GM12878 (cell line): ENCODE data around the gene CTNNA3. TPM values are rescaled to one million over a fixed set of nuclear protein-coding genes. Genes with fewer than 3 reads are reported as not detected.

Experiments used
- ATAC-seq: fragments of 200-7000 bp; cut with Tn5 transposase; 3 replicates; pipeline ENCODE4 v1.9.1; 2020; ENCODE audit warnings: mild to moderate bottlenecking, moderate library complexity
- BruUV-seq: library from RNA; stranded (reverse); fragments of 400-500 nt; replicated peaks from 2 replicates; lab custom pipeline; 2021; lab: Mats Ljungman, UMichigan
- CTCF ChIA-PET: fragments of 300-600 bp; sonication (Branson Sonifier 250); formaldehyde crosslinking; extraction: SDS; loops from one replicate; lab custom pipeline; 2021; ENCODE audit warnings: inconsistent platforms; lab: Yijun Ruan, JAX
- POLR2A ChIA-PET: fragments of 350-600 bp; formaldehyde crosslinking; extraction: SDS; loops from one replicate; lab custom pipeline; 2021; ENCODE audit warnings: inconsistent platforms; lab: Charles Lee
- RAD21 ChIA-PET: fragments of 300-600 bp; sonication (Branson Sonifier 250); formaldehyde crosslinking; loops from one replicate; lab custom pipeline; 2023; ENCODE audit warnings: antibody characterized with exemption; ENCODE audit not compliant: unreplicated experiment; lab: Charles Lee
- SMC1A ChIA-PET: fragments of 300-600 bp; sonication (Branson Sonifier 250); formaldehyde crosslinking; loops from one replicate; lab custom pipeline; 2023; ENCODE audit not compliant: unreplicated experiment, uncharacterized antibody; lab: Charles Lee
- DNase-seq: peaks from one replicate; pipeline ENCODE4 v3.0.0-alpha.2; 2011; ENCODE audit warnings: low read depth, low spot score
- FAIRE-seq: peaks from 3 replicates; lab custom pipeline; 2011; peaks lifted over from hg19 to GRCh38; lab: Jason Lieb, UNC
- H2AFZ ChIP-seq: 2 replicates; pipeline ENCODE4 v1.6.0; 2011; ENCODE audit warnings: low read depth, low read length, control low read depth; ENCODE audit not compliant: control insufficient read depth
- H3K27ac ChIP-seq: 2 replicates; pipeline ENCODE4 v1.5.1; 2011; ENCODE audit warnings: control low read depth; ENCODE audit not compliant: control insufficient read depth, insufficient read depth
- H3K27me3 ChIP-seq, 2 experiments: replicated peaks in 1 of 2; 2 replicates each; pipeline versions ENCODE4 v1.6.0 to v1.6.1; 2011; ENCODE audit warnings: low read length in 1 of 2; ENCODE audit not compliant: control insufficient read depth in 2 of 2, insufficient read depth in 2 of 2
- H3K36me3 ChIP-seq, 2 experiments: 2 replicates each; pipeline ENCODE4 v1.5.1; 2011; ENCODE audit warnings: low read length in 1 of 2; ENCODE audit not compliant: control insufficient read depth in 2 of 2, insufficient read depth in 2 of 2
- H3K4me1 ChIP-seq: 2 replicates; pipeline ENCODE4 v1.6.1; 2011; ENCODE audit warnings: mild to moderate bottlenecking, low read length, moderate library complexity, mixed read lengths; ENCODE audit not compliant: control insufficient read depth, insufficient read depth
- H3K4me2 ChIP-seq: 2 replicates; pipeline ENCODE4 v1.6.0; 2011; ENCODE audit warnings: control low read depth; ENCODE audit not compliant: control insufficient read depth, insufficient read depth
- H3K4me3 ChIP-seq: fragments of 200-600 bp; sonication (generic); 2 replicates; pipeline ENCODE4 v1.5.1; 2016
- H3K79me2 ChIP-seq: 2 replicates; pipeline ENCODE4 v1.6.0; 2011; ENCODE audit warnings: low read length; ENCODE audit not compliant: control insufficient read depth, insufficient read depth
- H3K9ac ChIP-seq: 2 replicates; pipeline ENCODE4 v1.8.0; 2011; ENCODE audit warnings: low read length, control low read depth, mixed read lengths; ENCODE audit not compliant: control insufficient read depth, insufficient read depth
- H3K9me3 ChIP-seq: replicated peaks from 3 replicates; pipeline ENCODE4 v1.5.1; 2011; ENCODE audit warnings: mild to moderate bottlenecking, low read length; ENCODE audit not compliant: control insufficient read depth, insufficient read depth
- H4K20me1 ChIP-seq: 2 replicates; pipeline ENCODE4 v1.6.0; 2011; ENCODE audit not compliant: control insufficient read depth, insufficient read depth
- BHLHE40 ChIP-seq, 2 experiments: fragments of 450-650 bp in 1 of 2; IDR thresholded peaks; 2 replicates each; pipeline ENCODE4 v1.6.1; 2011 to 2017; ENCODE audit warnings: low read depth in 2 of 2, borderline replicate concordance in 1 of 2, improper control_type of control experiment in 1 of 2, low read length in 1 of 2, mild to moderate bottlenecking in 1 of 2
- CBFB ChIP-seq: IDR thresholded peaks from 2 replicates; pipeline ENCODE4 v1.6.1; 2016; ENCODE audit warnings: antibody characterized with exemption, low read depth
- CEBPB ChIP-seq, 2 experiments: fragments of 150-350 bp in 1 of 2; IDR thresholded peaks; 2 replicates each; pipeline ENCODE4 v1.6.1; 2012 to 2014; ENCODE audit warnings: low read depth in 2 of 2, low read length in 2 of 2, borderline replicate concordance in 1 of 2, inconsistent platforms in 1 of 2
- GATAD2B ChIP-seq: fragments of 450-650 bp; conservative IDR thresholded peaks from 2 replicates; pipeline ENCODE4 v1.6.1; 2017; ENCODE audit warnings: low read depth, mild to moderate bottlenecking, moderate library complexity
- JUND ChIP-seq: IDR thresholded peaks from 2 replicates; pipeline ENCODE4 v1.6.1; 2012; ENCODE audit warnings: low read depth, mild to moderate bottlenecking, low read length, improper control_type of control experiment, moderate library complexity
- NR2C2 ChIP-seq: IDR thresholded peaks from 2 replicates; pipeline ENCODE4 v1.6.1; 2011; ENCODE audit warnings: borderline replicate concordance, low read depth; ENCODE audit not compliant: control insufficient read depth, insufficient read length
- SIX5 ChIP-seq: IDR thresholded peaks from 2 replicates; pipeline ENCODE4 v1.6.1; 2011; ENCODE audit warnings: mild to moderate bottlenecking, low read depth, low read length, moderate library complexity; ENCODE audit not compliant: severe bottlenecking
- SREBF2 ChIP-seq: IDR thresholded peaks from 2 replicates; pipeline ENCODE4 v1.6.1; 2012; ENCODE audit warnings: mild to moderate bottlenecking, low read length
- SRF ChIP-seq, 2 experiments: IDR thresholded peaks; 2 replicates each; pipeline ENCODE4 v1.6.1; 2011; ENCODE audit warnings: low read depth in 2 of 2, low read length in 2 of 2, mild to moderate bottlenecking in 1 of 2, moderate library complexity in 1 of 2
- STAT3 ChIP-seq: IDR thresholded peaks from 2 replicates; pipeline ENCODE4 v1.6.1; 2011; ENCODE audit warnings: low read depth, low read length, improper control_type of control experiment
- WRNIP1 ChIP-seq: IDR thresholded peaks from 2 replicates; pipeline ENCODE4 v1.6.1; 2011; ENCODE audit warnings: low read depth, low read length, improper control_type of control experiment, borderline replicate concordance
- ZNF24 ChIP-seq: fragments of 450-650 bp; IDR thresholded peaks from 2 replicates; pipeline ENCODE4 v1.6.1; 2017; ENCODE audit warnings: antibody characterized with exemption, mild to moderate bottlenecking
- WGBS: methylation state at CpG from one replicate; pipeline ENCODE4 v1.1.6; 2016; ENCODE audit warnings: low lambda C conversion rate; ENCODE audit not compliant: insufficient replicate concordance, insufficient coverage; ENCODE audit errors: missing lambda C conversion rate; 5-methylcytosine and 5-hydroxymethylcytosine counted together
- in situ Hi-C: fragments of 300-500 bp; cut with MboI; formaldehyde crosslinking; loops from 9 replicates; pipeline ENCODE4 v1.14.3; 2018; ENCODE audit warnings: mixed read lengths
- intact Hi-C: fragments of 100-400 bp; cut with micrococcal nuclease; formaldehyde crosslinking; loops from one replicate; pipeline ENCODE4 v1.14.2; 2022; ENCODE audit not compliant: unreplicated experiment
- polyA plus RNA-seq, 11 experiments: library from polyadenylated mRNA; depleted of rRNA in 4 of 11; unstranded in 6 of 11; stranded (reverse) in 5 of 11; fragments of >200 nt; fragmentation: Nextera tagmentation in 4 of 11; fragmentation: Illumina TruSeq in 1 of 11; extraction: Ambion mirVana in 4 of 11; extraction: Trizol in 1 of 11; gene quantifications; 1 replicate in 1 of 11; 2 replicates in 10 of 11; pipeline versions ENCODE4 v1.2.1 to v1.2.3, GENCODE V29; 2011 to 2016; ENCODE audit warnings: inconsistent platforms in 2 of 11, missing spikeins in 2 of 11, low read depth in 1 of 11
- total RNA-seq, 4 experiments: library from RNA; depleted of rRNA in 3 of 4; stranded (reverse); fragments of >200 nt in 3 of 4; fragmentation: Illumina TruSeq in 1 of 4; extraction: Trizol in 1 of 4; gene quantifications; 2 replicates each; pipeline versions ENCODE4 v1.2.1 to v1.2.3, GENCODE V29; 2013 to 2021
- TF ChIP-seq, protein P1 (sequence below): IDR thresholded peaks from 2 replicates; pipeline ENCODE4 v1.6.1; 2012; ENCODE audit warnings: low read depth, low read length, improper control_type of control experiment
- TF ChIP-seq, protein P2 (sequence below): fragments of 450-650 bp; formaldehyde crosslinking; IDR thresholded peaks from 2 replicates; pipeline ENCODE4 v1.4.0; 2022; ENCODE audit warnings: mild to moderate bottlenecking, moderate library complexity

The CTNNA3 gene
- total and polyA plus RNA-seq, 10 of the 15 experiments (the other 5 are each of a cell fraction or from before 2014, with no cell fraction given) = under 0.01 to 4.5 (median 0.22) TPM; not detected in 2

DNA sequence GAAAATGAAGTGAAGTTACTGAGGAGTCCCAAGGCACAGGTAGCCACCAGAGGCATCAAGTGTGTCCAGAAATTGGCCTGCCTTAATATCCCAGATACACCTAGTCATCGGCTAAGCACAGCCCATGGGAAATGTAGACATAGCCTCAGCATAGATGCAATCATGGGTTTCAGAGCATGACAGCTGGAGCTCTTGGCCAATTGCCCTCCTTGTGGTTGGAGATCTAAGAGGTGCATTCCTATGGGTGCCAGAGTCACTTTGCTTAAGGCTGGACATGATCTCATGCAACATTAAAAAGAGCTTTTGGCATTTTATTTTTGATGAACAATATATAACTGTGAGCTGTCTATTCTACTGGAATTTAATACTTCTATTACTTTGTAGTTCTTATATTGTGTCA, 1528.2 kb downstream of the CTNNA3 start:
- no peak overlapping the region for H2AFZ ChIP-seq
- H3K4me2 ChIP-seq = no peak overlapping the region
- ATAC-seq = no peak
- in situ Hi-C loops (no loop called here), intact Hi-C loops (no loop called here)
- H3K9me3 ChIP-seq = no peaks in the 10 kb centered on the region
- BruUV-seq = no TSS peak
- DNase-seq = no peak
- H3K79me2 ChIP-seq = no peaks in the 10 kb centered on the region
- no peak overlapping the region for H3K9ac ChIP-seq
- TF ChIP-seq CBFB = no peak
- TF ChIP-seq GATAD2B = no peak
- no peak for TF ChIP-seq BHLHE40 (IDR thresholded peaks at IDR 0.05; ENCODE audit: borderline replicate concordance in 1 of 2, low read depth in 2 of 2, low read length in 1 of 2)
- no peak for TF ChIP-seq NR2C2
- TF ChIP-seq, protein P1, sequence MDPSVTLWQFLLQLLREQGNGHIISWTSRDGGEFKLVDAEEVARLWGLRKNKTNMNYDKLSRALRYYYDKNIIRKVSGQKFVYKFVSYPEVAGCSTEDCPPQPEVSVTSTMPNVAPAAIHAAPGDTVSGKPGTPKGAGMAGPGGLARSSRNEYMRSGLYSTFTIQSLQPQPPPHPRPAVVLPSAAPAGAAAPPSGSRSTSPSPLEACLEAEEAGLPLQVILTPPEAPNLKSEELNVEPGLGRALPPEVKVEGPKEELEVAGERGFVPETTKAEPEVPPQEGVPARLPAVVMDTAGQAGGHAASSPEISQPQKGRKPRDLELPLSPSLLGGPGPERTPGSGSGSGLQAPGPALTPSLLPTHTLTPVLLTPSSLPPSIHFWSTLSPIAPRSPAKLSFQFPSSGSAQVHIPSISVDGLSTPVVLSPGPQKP = no peak
- TF ChIP-seq, protein P2, sequence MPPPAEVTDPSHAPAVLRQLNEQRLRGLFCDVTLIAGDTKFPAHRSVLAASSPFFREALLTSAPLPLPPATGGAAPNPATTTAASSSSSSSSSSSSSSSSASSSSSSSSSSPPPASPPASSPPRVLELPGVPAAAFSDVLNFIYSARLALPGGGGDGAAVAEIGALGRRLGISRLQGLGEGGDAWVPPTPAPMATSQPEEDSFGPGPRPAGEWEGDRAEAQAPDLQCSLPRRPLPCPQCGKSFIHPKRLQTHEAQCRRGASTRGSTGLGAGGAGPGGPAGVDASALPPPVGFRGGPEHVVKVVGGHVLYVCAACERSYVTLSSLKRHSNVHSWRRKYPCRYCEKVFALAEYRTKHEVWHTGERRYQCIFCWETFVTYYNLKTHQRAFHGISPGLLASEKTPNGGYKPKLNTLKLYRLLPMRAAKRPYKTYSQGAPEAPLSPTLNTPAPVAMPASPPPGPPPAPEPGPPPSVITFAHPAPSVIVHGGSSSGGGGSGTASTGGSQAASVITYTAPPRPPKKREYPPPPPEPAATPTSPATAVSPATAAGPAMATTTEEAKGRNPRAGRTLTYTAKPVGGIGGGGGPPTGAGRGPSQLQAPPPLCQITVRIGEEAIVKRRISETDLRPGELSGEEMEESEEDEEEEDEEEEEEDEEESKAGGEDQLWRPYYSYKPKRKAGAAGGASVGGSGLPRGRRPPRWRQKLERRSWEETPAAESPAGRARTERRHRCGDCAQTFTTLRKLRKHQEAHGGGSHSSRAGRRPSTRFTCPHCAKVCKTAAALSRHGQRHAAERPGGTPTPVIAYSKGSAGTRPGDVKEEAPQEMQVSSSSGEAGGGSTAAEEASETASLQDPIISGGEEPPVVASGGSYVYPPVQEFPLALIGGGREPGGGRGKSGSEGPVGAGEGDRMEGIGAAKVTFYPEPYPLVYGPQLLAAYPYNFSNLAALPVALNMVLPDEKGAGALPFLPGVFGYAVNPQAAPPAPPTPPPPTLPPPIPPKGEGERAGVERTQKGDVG (CRISPR knock-in tag) = no peak
- TF ChIP-seq SREBF2 = no peak
- TF ChIP-seq ZNF24 = no peak
- TF ChIP-seq CEBPB (IDR thresholded peaks at IDR 0.05; ENCODE audit: borderline replicate concordance in 1 of 2, low read depth in 2 of 2, low read length in 2 of 2) = no peak
- no peak for TF ChIP-seq STAT3
- TF ChIP-seq SIX5 = no peak
- TF ChIP-seq WRNIP1 = no peak
- TF ChIP-seq SRF (IDR thresholded peaks at IDR 0.05; ENCODE audit: low read depth in 2 of 2, low read length in 2 of 2) = no peak
- TF ChIP-seq JUND = no peak
- no peak overlapping the region for H3K27ac ChIP-seq
- ChIA-PET CTCF (interaction anchor here (1.2 kb wide), 1 partner anchor 12 kb away, joined by 4 read pairs; no protein-coding TSS in a partner anchor), RAD21 (no interaction called here), SMC1A (interaction anchor here (1.1 to 1.2 kb wide), 2 partner anchors 12 to 678 kb away, joined by 3 to 5 read pairs; no protein-coding TSS in a partner anchor), POLR2A (no interaction called here)
- WGBS = 100% methylated on average over 1 of the region's 1 CpG
- no peak for FAIRE-seq
- no peaks in the 10 kb centered on the region for H3K4me1 ChIP-seq
- H4K20me1 ChIP-seq = no peaks in the 10 kb centered on the region
- no peaks in the 10 kb centered on the region for H3K27me3 ChIP-seq
- no peak overlapping the region for H3K4me3 ChIP-seq
- H3K36me3 ChIP-seq = no peaks in the 10 kb centered on the region
